ENCODE measurements around the gene ABLIM3.

- no peak for TF ChIP-seq CTCF (IDR thresholded peaks at IDR 0.05)
- no peak for TF ChIP-seq POLR2A (IDR thresholded peaks at IDR 0.05)
Observed at GRCh38 chr5:149121145-149121544, 20.1 kb upstream of the ABLIM3 start.
